ENCODE data around the gene CEP192. TPM values are rescaled to one million over a fixed set of nuclear protein-coding genes. Genes with fewer than 3 reads are reported as not detected.

The CEP192 gene
- 10 to 100 TPM; 19.8 to 38.6 (median 23.9) TPM for total RNA-seq

GRCh38 chr18:12990967-12991820 lies at the start of gene CEP192:
Gene CEP192 (plus strand): TSS chr18:12991362. CDS start chr18:12999425, 8,063 bp downstream.
- peak within 1 kb of the TSS; percentile 81 to 91 for H3K27ac ChIP-seq
- DNase-seq (ENCODE audit: low spot score in 2 of 2): peak; percentile 97
- intact Hi-C loops (cut with DNase I; ENCODE audit: low total_unique reads): no loop called here

GRCh38 chr18:12943215-12943614 lies 47.9 kb upstream of the CEP192 start:
- no peak overlapping the region for H3K27ac ChIP-seq
- no peak for DNase-seq (ENCODE audit: low spot score in 2 of 2)
- no peaks in the 10 kb centered on the region for H3K4me1 ChIP-seq
- H3K36me3 ChIP-seq: no peaks in the 10 kb centered on the region
- intact Hi-C loops (cut with DNase I; ENCODE audit: low total_unique reads): no loop called here
- H3K4me3 ChIP-seq: no peak overlapping the region
- TF ChIP-seq POLR2AphosphoS5 (IDR thresholded peaks at IDR 0.05) (no peak), POLR2A (IDR thresholded peaks at IDR 0.05) (no peak)
- TF ChIP-seq, protein P1, sequence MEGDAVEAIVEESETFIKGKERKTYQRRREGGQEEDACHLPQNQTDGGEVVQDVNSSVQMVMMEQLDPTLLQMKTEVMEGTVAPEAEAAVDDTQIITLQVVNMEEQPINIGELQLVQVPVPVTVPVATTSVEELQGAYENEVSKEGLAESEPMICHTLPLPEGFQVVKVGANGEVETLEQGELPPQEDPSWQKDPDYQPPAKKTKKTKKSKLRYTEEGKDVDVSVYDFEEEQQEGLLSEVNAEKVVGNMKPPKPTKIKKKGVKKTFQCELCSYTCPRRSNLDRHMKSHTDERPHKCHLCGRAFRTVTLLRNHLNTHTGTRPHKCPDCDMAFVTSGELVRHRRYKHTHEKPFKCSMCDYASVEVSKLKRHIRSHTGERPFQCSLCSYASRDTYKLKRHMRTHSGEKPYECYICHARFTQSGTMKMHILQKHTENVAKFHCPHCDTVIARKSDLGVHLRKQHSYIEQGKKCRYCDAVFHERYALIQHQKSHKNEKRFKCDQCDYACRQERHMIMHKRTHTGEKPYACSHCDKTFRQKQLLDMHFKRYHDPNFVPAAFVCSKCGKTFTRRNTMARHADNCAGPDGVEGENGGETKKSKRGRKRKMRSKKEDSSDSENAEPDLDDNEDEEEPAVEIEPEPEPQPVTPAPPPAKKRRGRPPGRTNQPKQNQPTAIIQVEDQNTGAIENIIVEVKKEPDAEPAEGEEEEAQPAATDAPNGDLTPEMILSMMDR (IDR thresholded peaks at IDR 0.05): no peak
- H3K27me3 ChIP-seq: no peaks in the 10 kb centered on the region
- no peaks in the 10 kb centered on the region for H3K9me3 ChIP-seq

More at GRCh38 chr18:12990967-12991820, at the start of gene CEP192:
- Histone ChIP-seq H3K36me3 (no peaks in the 10 kb centered on the region), H3K4me1 (no peaks in the 10 kb centered on the region), H3K4me3 (peak within 1 kb of the TSS; percentile 71 to 91 (median 90)), H3K9me3 (no peaks in the 10 kb centered on the region), H3K27me3 (no peaks in the 10 kb centered on the region)
- no peak for TF ChIP-seq POLR2A (IDR thresholded peaks at IDR 0.05)
- TF ChIP-seq, protein P1 (IDR thresholded peaks at IDR 0.05): no peak
- peak; percentile 55 to 64 (median 56) for TF ChIP-seq POLR2AphosphoS5 (IDR thresholded peaks at IDR 0.05)

- peak; percentile 50 to 60 for DNase-seq (ENCODE audit: low spot score in 2 of 2)
Observed at GRCh38 chr18:12944709-12945108, 46.5 kb upstream of the CEP192 start.

DNA sequence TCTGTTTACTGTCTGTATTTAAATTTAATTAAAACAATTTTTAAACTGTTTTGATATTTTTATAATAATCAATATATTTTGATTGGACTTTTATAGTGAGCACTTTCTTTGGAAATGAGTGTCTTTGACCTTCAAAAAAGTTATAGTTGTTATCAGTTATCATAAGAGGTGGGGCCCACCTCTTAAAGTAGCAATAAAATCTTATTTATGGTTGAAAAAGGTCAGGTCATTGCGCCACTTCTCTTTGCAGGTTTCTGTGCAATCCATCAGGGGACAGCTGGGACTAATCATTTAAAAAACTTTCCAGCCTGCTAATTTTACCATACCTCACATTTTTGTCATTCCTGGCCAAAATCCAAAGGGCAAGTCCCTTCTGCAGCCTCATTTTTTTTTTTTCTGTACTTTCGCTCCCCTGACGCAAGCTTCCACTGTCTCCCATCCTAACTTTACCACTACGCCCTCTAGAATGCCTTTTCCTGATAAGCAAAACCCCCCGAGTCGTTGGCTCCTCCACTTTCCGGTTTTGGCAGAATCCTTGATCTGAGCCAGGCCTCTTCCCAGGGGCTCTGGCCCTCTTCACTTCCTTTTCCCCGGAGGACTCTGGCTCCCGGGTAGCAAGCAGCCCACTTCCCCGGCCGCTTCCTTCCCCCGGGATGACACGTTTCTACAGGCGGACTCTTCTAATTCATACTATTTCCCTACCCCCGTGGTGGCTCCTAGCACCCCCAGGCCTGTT lies 44.4 kb upstream of the CEP192 start:
- peak; percentile 35 to 53 for DNase-seq (ENCODE audit: low spot score in 2 of 2)
- intact Hi-C loops (cut with DNase I; ENCODE audit: low total_unique reads): no loop called here
- no peaks in the 10 kb centered on the region for H3K27me3 ChIP-seq

More at GRCh38 chr18:12944709-12945108, 46.5 kb upstream of the CEP192 start:
- intact Hi-C loops (cut with DNase I; ENCODE audit: low total_unique reads): no loop called here
- no peak for TF ChIP-seq POLR2A (IDR thresholded peaks at IDR 0.05)
- no peak overlapping the region for H3K4me3 ChIP-seq
- H3K27ac ChIP-seq: no peak overlapping the region
- no peaks in the 10 kb centered on the region for H3K36me3 ChIP-seq
- H3K27me3 ChIP-seq: no peaks in the 10 kb centered on the region
- no peaks in the 10 kb centered on the region for H3K4me1 ChIP-seq
- H3K9me3 ChIP-seq: no peaks in the 10 kb centered on the region

More for the DNA sequence above, 44.4 kb upstream of the CEP192 start:
- TF ChIP-seq POLR2A (IDR thresholded peaks at IDR 0.05) (no peak), POLR2AphosphoS5 (IDR thresholded peaks at IDR 0.05) (peak in 1 of 3 donors; percentile 6)
- TF ChIP-seq, protein P1 (IDR thresholded peaks at IDR 0.05): no peak
- H3K4me3 ChIP-seq: peak overlapping the region; percentile 66 to 87 (median 67)
- H3K4me1 ChIP-seq: no peaks in the 10 kb centered on the region
- peak overlapping the region; percentile 88 to 99 for H3K27ac ChIP-seq
- no peaks in the 10 kb centered on the region for H3K9me3 ChIP-seq
- H3K36me3 ChIP-seq: no peaks in the 10 kb centered on the region

Measured in breast epithelium (tissue), 4 donors.